ENCODE results near the gene CYS1.

CYS1 gene

DNA sequence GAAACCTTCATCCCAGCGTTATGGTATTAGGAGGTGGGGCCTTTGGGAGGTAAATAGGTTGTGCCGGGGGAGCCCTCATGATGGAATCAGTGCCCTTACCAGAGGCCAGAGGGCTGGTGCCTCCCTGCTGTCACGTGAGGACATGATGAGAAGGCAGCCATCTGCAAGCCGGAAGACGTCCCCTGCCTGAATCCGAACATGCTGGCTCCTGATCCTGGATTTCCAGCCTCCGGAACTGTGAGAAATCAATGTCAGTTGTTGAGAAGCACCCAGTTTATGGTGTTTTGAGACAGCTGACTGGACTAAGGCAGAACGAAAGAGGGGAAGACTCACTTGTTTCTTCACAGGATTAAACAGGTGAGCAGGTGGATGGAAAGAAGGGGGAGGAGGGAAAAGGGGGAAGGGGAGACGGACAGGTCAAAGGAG lies 49.9 kb downstream of the CYS1 start:
- H3K9me2 ChIP-seq (ENCODE audit: low read depth, low read length) = no peaks in the 10 kb centered on the region
- H2AFZ ChIP-seq (ENCODE audit: low read length) = no peak overlapping the region
- H3K4me2 ChIP-seq (ENCODE audit: low read length) = no peak overlapping the region
- no peaks in the 10 kb centered on the region for H3F3A ChIP-seq (ENCODE audit: insufficient read depth, low read length)
- no peaks in the 10 kb centered on the region for H4K20me1 ChIP-seq (ENCODE audit: insufficient read depth, low read length)
- H3K4me1 ChIP-seq (ENCODE audit: insufficient read depth, low read length, severe bottlenecking) = no peaks in the 10 kb centered on the region
- no peaks in the 10 kb centered on the region for H3K79me2 ChIP-seq (ENCODE audit: insufficient read depth, low read length)
- no peak overlapping the region for H3K9ac ChIP-seq (ENCODE audit: low read length)
- no peaks in the 10 kb centered on the region for H3K9me3 ChIP-seq (ENCODE audit: low read length)
- H3K27ac ChIP-seq (ENCODE audit: low read depth, low read length, poor library complexity, severe bottlenecking) = no peak overlapping the region
- 0 out of 2 replicates have a peak, but pooled peaks cover 5% of the 10 kb centered on the region for H3K27me3 ChIP-seq (ENCODE audit: insufficient read depth, low read length)
- no peaks in the 10 kb centered on the region for H3K36me3 ChIP-seq (ENCODE audit: insufficient read depth, low read length)
- no peak overlapping the region for H3K4me3 ChIP-seq (ENCODE audit: low read depth, low read length, poor library complexity, severe bottlenecking)
- TF ChIP-seq EZH2 (IDR thresholded peaks at IDR 0.05; ENCODE audit: borderline replicate concordance, low read length) = no peak
- TF ChIP-seq, protein P1, sequence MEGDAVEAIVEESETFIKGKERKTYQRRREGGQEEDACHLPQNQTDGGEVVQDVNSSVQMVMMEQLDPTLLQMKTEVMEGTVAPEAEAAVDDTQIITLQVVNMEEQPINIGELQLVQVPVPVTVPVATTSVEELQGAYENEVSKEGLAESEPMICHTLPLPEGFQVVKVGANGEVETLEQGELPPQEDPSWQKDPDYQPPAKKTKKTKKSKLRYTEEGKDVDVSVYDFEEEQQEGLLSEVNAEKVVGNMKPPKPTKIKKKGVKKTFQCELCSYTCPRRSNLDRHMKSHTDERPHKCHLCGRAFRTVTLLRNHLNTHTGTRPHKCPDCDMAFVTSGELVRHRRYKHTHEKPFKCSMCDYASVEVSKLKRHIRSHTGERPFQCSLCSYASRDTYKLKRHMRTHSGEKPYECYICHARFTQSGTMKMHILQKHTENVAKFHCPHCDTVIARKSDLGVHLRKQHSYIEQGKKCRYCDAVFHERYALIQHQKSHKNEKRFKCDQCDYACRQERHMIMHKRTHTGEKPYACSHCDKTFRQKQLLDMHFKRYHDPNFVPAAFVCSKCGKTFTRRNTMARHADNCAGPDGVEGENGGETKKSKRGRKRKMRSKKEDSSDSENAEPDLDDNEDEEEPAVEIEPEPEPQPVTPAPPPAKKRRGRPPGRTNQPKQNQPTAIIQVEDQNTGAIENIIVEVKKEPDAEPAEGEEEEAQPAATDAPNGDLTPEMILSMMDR (IDR thresholded peaks at IDR 0.05; ENCODE audit: low read length) = no peak

DNA sequence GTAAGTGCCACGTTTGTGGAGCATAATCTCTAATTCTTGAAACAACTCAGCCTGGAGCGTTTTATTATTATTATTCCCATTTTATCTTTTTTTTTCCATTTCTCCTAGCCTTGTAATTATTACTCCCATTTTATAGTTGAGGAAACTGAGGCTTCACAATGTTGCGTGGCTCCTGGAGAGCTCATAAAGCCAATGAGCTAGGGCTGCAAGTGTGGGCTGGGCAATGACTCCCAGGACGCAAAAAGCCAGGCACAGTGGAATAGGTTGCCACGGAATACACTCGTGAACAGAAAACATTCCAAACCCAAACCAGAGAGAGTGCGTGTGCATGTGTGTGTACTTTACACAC lies 50.4 kb downstream of the CYS1 start:
- H3F3A ChIP-seq (ENCODE audit: insufficient read depth, low read length) = no peaks in the 10 kb centered on the region
- no peaks in the 10 kb centered on the region for H3K36me3 ChIP-seq (ENCODE audit: insufficient read depth, low read length)
- TF ChIP-seq EZH2 (IDR thresholded peaks at IDR 0.05; ENCODE audit: borderline replicate concordance, low read length) = no peak
- TF ChIP-seq, protein P1 (IDR thresholded peaks at IDR 0.05; ENCODE audit: low read length) = no peak
- no peaks in the 10 kb centered on the region for H4K20me1 ChIP-seq (ENCODE audit: insufficient read depth, low read length)
- H3K9ac ChIP-seq (ENCODE audit: low read length) = no peak overlapping the region
- H3K4me3 ChIP-seq (ENCODE audit: low read depth, low read length, poor library complexity, severe bottlenecking) = no peak overlapping the region
- H3K27ac ChIP-seq (ENCODE audit: low read depth, low read length, poor library complexity, severe bottlenecking) = no peak overlapping the region
- no peaks in the 10 kb centered on the region for H3K9me2 ChIP-seq (ENCODE audit: low read depth, low read length)
- no peaks in the 10 kb centered on the region for H3K79me2 ChIP-seq (ENCODE audit: insufficient read depth, low read length)
- H3K27me3 ChIP-seq (ENCODE audit: insufficient read depth, low read length) = 0 out of 2 replicates have a peak, but pooled peaks cover 5% of the 10 kb centered on the region
- no peaks in the 10 kb centered on the region for H3K4me1 ChIP-seq (ENCODE audit: insufficient read depth, low read length, severe bottlenecking)
- H2AFZ ChIP-seq (ENCODE audit: low read length) = no peak overlapping the region
- no peaks in the 10 kb centered on the region for H3K9me3 ChIP-seq (ENCODE audit: low read length)
- no peak overlapping the region for H3K4me2 ChIP-seq (ENCODE audit: low read length)

DNA sequence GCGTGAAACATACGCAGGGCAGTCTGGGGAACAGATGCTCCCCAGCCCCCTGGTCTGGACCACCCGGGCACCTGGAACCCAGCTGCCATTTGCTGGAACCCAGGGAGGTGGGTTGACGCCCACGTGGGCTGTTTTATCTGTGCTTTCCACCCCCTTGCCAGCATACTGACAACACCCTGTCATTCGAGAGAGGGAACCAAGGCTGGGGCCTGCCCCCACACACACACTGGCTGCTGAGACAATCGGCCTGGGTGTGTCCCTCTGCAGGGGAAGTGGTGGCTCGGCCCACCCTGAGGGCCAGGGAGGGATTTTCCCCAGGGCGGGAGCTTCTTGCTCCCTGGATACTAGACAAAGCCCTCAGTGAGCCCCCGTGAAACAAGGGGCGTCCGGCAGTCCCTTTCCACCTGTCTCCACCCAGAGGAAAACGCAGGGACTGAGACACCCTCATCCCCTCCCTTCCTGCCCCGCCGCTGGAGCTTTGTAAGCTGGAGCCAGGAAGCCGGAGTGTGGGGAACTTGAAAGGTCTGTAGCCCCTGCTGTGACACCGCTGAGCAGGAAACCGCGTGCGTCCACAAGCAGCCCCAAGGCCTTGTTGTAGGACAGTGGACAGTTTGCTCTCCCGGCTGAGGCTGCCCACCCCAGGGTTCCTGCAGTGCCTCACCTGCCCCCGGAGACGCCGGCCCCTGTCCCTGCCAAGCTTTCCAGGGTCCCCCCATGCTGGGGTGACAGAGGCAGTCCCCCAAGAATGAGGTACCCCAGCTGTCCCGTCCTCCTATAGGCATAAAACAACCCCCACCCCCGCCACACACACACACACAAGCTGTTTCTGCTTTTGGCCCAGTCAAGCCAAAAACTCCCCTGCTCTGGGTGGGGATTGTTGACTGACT lies 51.0 kb downstream of the CYS1 start:
- H3K4me3 ChIP-seq (ENCODE audit: low read depth, low read length, poor library complexity, severe bottlenecking) = no peak overlapping the region
- H3F3A ChIP-seq (ENCODE audit: insufficient read depth, low read length) = no peaks in the 10 kb centered on the region
- H3K4me2 ChIP-seq (ENCODE audit: low read length) = no peak overlapping the region
- no peak overlapping the region for H2AFZ ChIP-seq (ENCODE audit: low read length)
- H3K9ac ChIP-seq (ENCODE audit: low read length) = no peak overlapping the region
- no peak for TF ChIP-seq EZH2 (IDR thresholded peaks at IDR 0.05; ENCODE audit: borderline replicate concordance, low read length)
- TF ChIP-seq, protein P1 (IDR thresholded peaks at IDR 0.05; ENCODE audit: low read length) = no peak
- no peaks in the 10 kb centered on the region for H3K9me2 ChIP-seq (ENCODE audit: low read depth, low read length)
- H3K27ac ChIP-seq (ENCODE audit: low read depth, low read length, poor library complexity, severe bottlenecking) = no peak overlapping the region
- H3K79me2 ChIP-seq (ENCODE audit: insufficient read depth, low read length) = no peaks in the 10 kb centered on the region
- no peaks in the 10 kb centered on the region for H3K4me1 ChIP-seq (ENCODE audit: insufficient read depth, low read length, severe bottlenecking)
- no peaks in the 10 kb centered on the region for H4K20me1 ChIP-seq (ENCODE audit: insufficient read depth, low read length)
- H3K36me3 ChIP-seq (ENCODE audit: insufficient read depth, low read length) = no peaks in the 10 kb centered on the region
- no peaks in the 10 kb centered on the region for H3K9me3 ChIP-seq (ENCODE audit: low read length)
- 0 out of 2 replicates have a peak, but pooled peaks cover 5% of the 10 kb centered on the region for H3K27me3 ChIP-seq (ENCODE audit: insufficient read depth, low read length)

All from OCI-LY1 (cell line).